Ascending aorta (tissue), 2 donors: ENCODE results near the gene CCDC33. TPM values are rescaled to one million over a fixed set of nuclear protein-coding genes. Genes with fewer than 3 reads are reported as not detected.

Source experiments
- DNase-seq, 2 donors: peaks; one replicate each; pipeline ENCODE4 v3.0.0-alpha.2; 2019; ENCODE audit warnings: low spot score in 2 of 2
- H3K27ac ChIP-seq, 2 donors: fragments of 200-600 bp; sonication (generic); one replicate each; pipeline ENCODE4 v1.5.1; 2016 to 2017; ENCODE audit warnings: mild to moderate bottlenecking in 1 of 2
- H3K27me3 ChIP-seq: fragments of 200-600 bp; sonication (generic); one replicate; pipeline ENCODE4 v1.5.1; 2017
- H3K36me3 ChIP-seq, 2 donors: fragments of 200-600 bp; sonication (generic); one replicate each; pipeline ENCODE4 v1.5.1; 2016
- H3K4me1 ChIP-seq, 2 donors: fragments of 200-600 bp; sonication (generic); one replicate each; pipeline ENCODE4 v1.5.1; 2016 to 2017; ENCODE audit warnings: mild to moderate bottlenecking in 1 of 2
- H3K4me3 ChIP-seq, 2 donors: fragments of 200-600 bp; sonication (generic); one replicate each; pipeline ENCODE4 v1.5.1; 2016 to 2017; ENCODE audit warnings: mild to moderate bottlenecking in 1 of 2
- H3K9me3 ChIP-seq, 2 donors: fragments of 200-600 bp; sonication (generic); one replicate each; pipeline ENCODE4 v1.5.1; 2016
- CTCF ChIP-seq, 3 experiments: fragments of 200-600 bp in 2 of 3; fragments of 450-650 bp in 1 of 3; sonication (generic) in 2 of 3; IDR thresholded peaks; one replicate each; pipeline ENCODE4 v1.5.1; 2016 to 2019; ENCODE audit warnings: antibody characterized with exemption in 3 of 3, mild to moderate bottlenecking in 1 of 3, moderate library complexity in 1 of 3
- intact Hi-C: fragments of 100-400 bp; cut with DNase I; formaldehyde crosslinking; loops from one replicate; pipeline ENCODE4 v1.15.1; 2023
- total RNA-seq: library from RNA; depleted of rRNA; stranded (reverse); fragments of >200 nt; gene quantifications from one replicate; pipeline ENCODE4 v1.1.0, GENCODE V29; 2016

Gene CCDC33
- total RNA-seq, 1 donor from 2014 or later, result not detected

- no peak for TF ChIP-seq CTCF (IDR thresholded peaks at IDR 0.05)
Measured at GRCh38 chr15:74383695-74384565, 147.8 kb downstream of the CCDC33 start.

GRCh38 chr15:74384566-74384880 lies 148.4 kb downstream of the CCDC33 start:
- DNase-seq, result no peak
- no peak for TF ChIP-seq CTCF (IDR thresholded peaks at IDR 0.05)
- H3K27me3 ChIP-seq, result no peaks in the 10 kb centered on the region
- H3K9me3 ChIP-seq, result no peaks in the 10 kb centered on the region
- intact Hi-C loops, result no loop called here
- H3K4me3 ChIP-seq, result no peak overlapping the region
- H3K4me1 ChIP-seq, result peaks cover 0 to 5% of the 10 kb centered on the region in 2 donors
- no peaks in the 10 kb centered on the region for H3K36me3 ChIP-seq
- H3K27ac ChIP-seq, result no peak overlapping the region

More at GRCh38 chr15:74383695-74384565, 147.8 kb downstream of the CCDC33 start:
- H3K4me1 ChIP-seq, result peaks cover 0 to 5% of the 10 kb centered on the region in 2 donors
- H3K36me3 ChIP-seq, result no peaks in the 10 kb centered on the region
- H3K27ac ChIP-seq, result no peak overlapping the region
- no peaks in the 10 kb centered on the region for H3K9me3 ChIP-seq
- intact Hi-C loops, result no loop called here
- H3K4me3 ChIP-seq, result no peak overlapping the region
- DNase-seq, result no peak
- H3K27me3 ChIP-seq, result no peaks in the 10 kb centered on the region

GRCh38 chr15:74384881-74385643 lies 148.9 kb downstream of the CCDC33 start:
- peak overlapping the region in 1 of 2 donors; percentile 12 for H3K27ac ChIP-seq
- intact Hi-C loops, result no loop called here
- no peaks in the 10 kb centered on the region for H3K36me3 ChIP-seq
- no peak overlapping the region for H3K4me3 ChIP-seq
- no peak for TF ChIP-seq CTCF (IDR thresholded peaks at IDR 0.05)
- no peaks in the 10 kb centered on the region for H3K9me3 ChIP-seq
- peaks cover 0 to 5% of the 10 kb centered on the region in 2 donors for H3K4me1 ChIP-seq
- no peaks in the 10 kb centered on the region for H3K27me3 ChIP-seq
- no peak for DNase-seq

- intact Hi-C loops, result no loop called here
- H3K27me3 ChIP-seq, result no peaks in the 10 kb centered on the region
- H3K36me3 ChIP-seq, result no peaks in the 10 kb centered on the region
- H3K4me3 ChIP-seq, result no peak overlapping the region
- H3K27ac ChIP-seq, result peak overlapping the region in 1 of 2 donors; percentile 12
- no peak for TF ChIP-seq CTCF (IDR thresholded peaks at IDR 0.05)
- no peaks in the 10 kb centered on the region for H3K9me3 ChIP-seq
- H3K4me1 ChIP-seq, result peaks cover 0 to 5% of the 10 kb centered on the region in 2 donors
- DNase-seq, result no peak
Measured at GRCh38 chr15:74385733-74386132, 149.6 kb downstream of the CCDC33 start.

Other genes starting within 250 kb of the CCDC33 start
- gene STOML1, start 244.0 kb upstream of the CCDC33 start, total RNA-seq, result 15.3 TPM
- 227 TPM for gene PML, start 241.6 kb upstream of the CCDC33 start, total RNA-seq
- not detected for gene GOLGA6A, start 153.8 kb upstream of the CCDC33 start, total RNA-seq
- gene ISLR2, start 105.7 kb upstream of the CCDC33 start, total RNA-seq, result 0.64 TPM
- gene ISLR, start 62.6 kb upstream of the CCDC33 start, total RNA-seq, result 211 TPM
- not detected for gene STRA6, start 33.5 kb upstream of the CCDC33 start, total RNA-seq
- 62.4 TPM for gene CYP11A1, start 131.3 kb downstream of the CCDC33 start, total RNA-seq
- 5.5 TPM for gene SEMA7A, start 197.6 kb downstream of the CCDC33 start, total RNA-seq
- gene UBL7, start 224.8 kb downstream of the CCDC33 start, total RNA-seq, result 63.4 TPM